HG02885 (cell line): ENCODE data around the gene CCDC80.
A peak's percentile ranks its signal among the peaks of the same experiment; 100 is the strongest.

ENCODE experiments used
- ATAC-seq: cut with Tn5 transposase; IDR thresholded peaks from one replicate; pipeline ENCODE4 v1.9.1; 2021; ENCODE audit warnings: mild to moderate bottlenecking; ENCODE audit not compliant: unreplicated experiment, poor library complexity

CCDC80 gene

GRCh38 chr3:112640930-112641801 lies at the start of gene CCDC80:
Gene CCDC80 (minus strand): TSS chr3:112641143. CDS start chr3:112639905, 1,238 bp downstream.
- ATAC-seq: no peak

GRCh38 chr3:112689989-112690388 lies 49.0 kb upstream of the CCDC80 start:
- no peak for ATAC-seq

GRCh38 chr3:112689385-112689784 lies 48.4 kb upstream of the CCDC80 start:
- no peak for ATAC-seq

- ATAC-seq: no peak
Measured at GRCh38 chr3:112688819-112689218, 47.9 kb upstream of the CCDC80 start.

- ATAC-seq: no peak
Measured at GRCh38 chr3:112688085-112688769, 47.3 kb upstream of the CCDC80 start.

- ATAC-seq: no peak
Measured at GRCh38 chr3:112687616-112688015, 46.7 kb upstream of the CCDC80 start.

GRCh38 chr3:112687211-112687610 lies 46.3 kb upstream of the CCDC80 start:
- ATAC-seq: no peak

- ATAC-seq: no peak
Measured at GRCh38 chr3:112685956-112686799, 45.2 kb upstream of the CCDC80 start.

- no peak for ATAC-seq
Measured at GRCh38 chr3:112685420-112685819, 44.5 kb upstream of the CCDC80 start.

GRCh38 chr3:112682361-112682760 lies 41.4 kb upstream of the CCDC80 start:
- ATAC-seq: no peak

- ATAC-seq: no peak
Measured at GRCh38 chr3:112681822-112682325, 40.9 kb upstream of the CCDC80 start.

GRCh38 chr3:112676659-112677234 lies 35.8 kb upstream of the CCDC80 start:
- peak; percentile 99 for ATAC-seq

GRCh38 chr3:112675943-112676535 lies 35.1 kb upstream of the CCDC80 start:
- no peak for ATAC-seq

GRCh38 chr3:112675349-112675748 lies 34.4 kb upstream of the CCDC80 start:
- no peak for ATAC-seq

- no peak for ATAC-seq
Measured at GRCh38 chr3:112672716-112673541, 32.0 kb upstream of the CCDC80 start.

GRCh38 chr3:112671930-112672715 lies 31.2 kb upstream of the CCDC80 start:
- ATAC-seq: no peak

GRCh38 chr3:112670824-112671223 lies 29.9 kb upstream of the CCDC80 start:
- no peak for ATAC-seq

- ATAC-seq: no peak
Measured at GRCh38 chr3:112667599-112667998, 26.7 kb upstream of the CCDC80 start.
